HepG2 (cell line): ENCODE data around the gene VAX1.

ENCODE experiments used
- FOXC1 ChIP-seq: sonication (generic); formaldehyde crosslinking; IDR thresholded peaks from 2 replicates; pipeline ENCODE4 v1.8.0; 2022; ENCODE audit warnings: mild to moderate bottlenecking, missing genetic modification reagents, borderline replicate concordance
- FOXJ3 ChIP-seq: sonication (generic); formaldehyde crosslinking; IDR thresholded peaks from 2 replicates; pipeline ENCODE4 v1.4.0; 2020; ENCODE audit warnings: missing genetic modification reagents, mild to moderate bottlenecking, borderline replicate concordance
- ZNF567 ChIP-seq: sonication (generic); formaldehyde crosslinking; IDR thresholded peaks from 2 replicates; pipeline ENCODE4 v1.8.1; 2023; ENCODE audit warnings: mild to moderate bottlenecking, missing genetic modification reagents, borderline replicate concordance
- ZNF629 ChIP-seq: sonication (generic); formaldehyde crosslinking; conservative IDR thresholded peaks from 2 replicates; pipeline ENCODE4 v1.5.0; 2020; ENCODE audit warnings: missing genetic modification reagents
- ZNF678 ChIP-seq: sonication (generic); formaldehyde crosslinking; IDR thresholded peaks from 2 replicates; pipeline ENCODE4 v1.4.0; 2020; ENCODE audit warnings: mild to moderate bottlenecking, missing genetic modification reagents
- TF ChIP-seq, protein P1 (sequence below): sonication (generic); formaldehyde crosslinking; IDR thresholded peaks from 2 replicates; pipeline ENCODE4 v1.5.1; 2020; ENCODE audit warnings: missing genetic modification reagents, mild to moderate bottlenecking, borderline replicate concordance
- TF ChIP-seq, protein P2 (sequence below): sonication (generic); formaldehyde crosslinking; IDR thresholded peaks from 2 replicates; pipeline ENCODE4 v1.5.0; 2020; ENCODE audit warnings: mild to moderate bottlenecking, missing genetic modification reagents, moderate library complexity
- TF ChIP-seq, protein P3 (sequence below), 2 experiments: sonication (generic) in 1 of 2; formaldehyde crosslinking in 1 of 2; IDR thresholded peaks; 2 replicates each; pipeline versions ENCODE4 v1.5.1 to v1.6.1; 2011 to 2020; ENCODE audit warnings: borderline replicate concordance in 1 of 2, low read depth in 1 of 2, low read length in 1 of 2, mild to moderate bottlenecking in 1 of 2, missing genetic modification reagents in 1 of 2, moderate library complexity in 1 of 2

DNA sequence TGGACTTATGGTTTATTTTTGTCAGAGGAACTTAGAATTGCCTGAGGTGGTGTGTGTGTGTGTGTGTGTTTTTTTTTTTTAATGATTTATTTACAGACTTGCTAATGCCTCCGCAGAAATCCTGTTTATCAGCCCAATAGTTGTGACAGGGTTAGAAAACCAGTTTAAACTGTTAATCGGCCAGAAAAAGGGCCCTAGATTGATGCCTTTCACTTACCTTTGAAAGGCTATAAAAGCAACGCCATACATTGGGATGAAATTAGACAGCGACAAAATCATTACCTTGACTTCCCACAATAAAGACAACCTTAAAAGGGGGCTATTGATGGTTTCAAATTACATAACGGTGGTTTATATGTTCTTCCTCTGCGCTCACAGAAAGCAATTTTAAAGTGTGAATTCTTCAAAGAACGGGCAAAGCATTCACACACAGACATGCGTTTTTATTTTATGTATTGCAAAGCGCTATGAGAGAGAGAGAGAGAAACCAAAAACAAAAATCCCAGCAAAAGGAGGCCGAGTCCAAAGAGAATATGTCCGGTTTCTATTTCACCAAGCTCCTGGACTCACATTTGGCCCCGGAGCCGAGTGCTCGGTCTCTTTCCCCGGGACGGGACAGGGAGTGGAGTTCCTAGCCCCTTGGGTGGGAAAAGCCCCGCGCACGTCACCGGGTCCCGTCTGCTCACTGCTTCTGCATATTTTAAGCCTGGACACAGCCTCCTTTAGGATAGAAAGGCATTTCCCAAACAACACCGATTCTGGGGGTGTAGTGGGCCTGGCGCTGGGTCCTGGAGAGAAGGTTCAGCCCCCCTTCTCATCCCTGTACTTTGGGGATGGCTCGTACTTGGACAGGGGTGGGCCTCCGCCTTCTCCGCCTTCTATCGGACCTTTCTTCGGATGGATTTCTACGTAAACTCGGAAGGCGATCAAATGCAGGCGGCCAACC lies 26.8 kb upstream of the VAX1 start:
- TF ChIP-seq, protein P1, sequence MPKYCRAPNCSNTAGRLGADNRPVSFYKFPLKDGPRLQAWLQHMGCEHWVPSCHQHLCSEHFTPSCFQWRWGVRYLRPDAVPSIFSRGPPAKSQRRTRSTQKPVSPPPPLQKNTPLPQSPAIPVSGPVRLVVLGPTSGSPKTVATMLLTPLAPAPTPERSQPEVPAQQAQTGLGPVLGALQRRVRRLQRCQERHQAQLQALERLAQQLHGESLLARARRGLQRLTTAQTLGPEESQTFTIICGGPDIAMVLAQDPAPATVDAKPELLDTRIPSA (CRISPR knock-in tag): no peak
- TF ChIP-seq FOXC1 (CRISPR knock-in tag) (no peak), ZNF678 (CRISPR knock-in tag) (no peak), FOXJ3 (no peak), ZNF567 (CRISPR knock-in tag) (no peak), ZNF629 (CRISPR knock-in tag) (no peak)
- TF ChIP-seq, protein P2, sequence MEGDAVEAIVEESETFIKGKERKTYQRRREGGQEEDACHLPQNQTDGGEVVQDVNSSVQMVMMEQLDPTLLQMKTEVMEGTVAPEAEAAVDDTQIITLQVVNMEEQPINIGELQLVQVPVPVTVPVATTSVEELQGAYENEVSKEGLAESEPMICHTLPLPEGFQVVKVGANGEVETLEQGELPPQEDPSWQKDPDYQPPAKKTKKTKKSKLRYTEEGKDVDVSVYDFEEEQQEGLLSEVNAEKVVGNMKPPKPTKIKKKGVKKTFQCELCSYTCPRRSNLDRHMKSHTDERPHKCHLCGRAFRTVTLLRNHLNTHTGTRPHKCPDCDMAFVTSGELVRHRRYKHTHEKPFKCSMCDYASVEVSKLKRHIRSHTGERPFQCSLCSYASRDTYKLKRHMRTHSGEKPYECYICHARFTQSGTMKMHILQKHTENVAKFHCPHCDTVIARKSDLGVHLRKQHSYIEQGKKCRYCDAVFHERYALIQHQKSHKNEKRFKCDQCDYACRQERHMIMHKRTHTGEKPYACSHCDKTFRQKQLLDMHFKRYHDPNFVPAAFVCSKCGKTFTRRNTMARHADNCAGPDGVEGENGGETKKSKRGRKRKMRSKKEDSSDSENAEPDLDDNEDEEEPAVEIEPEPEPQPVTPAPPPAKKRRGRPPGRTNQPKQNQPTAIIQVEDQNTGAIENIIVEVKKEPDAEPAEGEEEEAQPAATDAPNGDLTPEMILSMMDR (CRISPR knock-in tag): no peak
- TF ChIP-seq, protein P3, sequence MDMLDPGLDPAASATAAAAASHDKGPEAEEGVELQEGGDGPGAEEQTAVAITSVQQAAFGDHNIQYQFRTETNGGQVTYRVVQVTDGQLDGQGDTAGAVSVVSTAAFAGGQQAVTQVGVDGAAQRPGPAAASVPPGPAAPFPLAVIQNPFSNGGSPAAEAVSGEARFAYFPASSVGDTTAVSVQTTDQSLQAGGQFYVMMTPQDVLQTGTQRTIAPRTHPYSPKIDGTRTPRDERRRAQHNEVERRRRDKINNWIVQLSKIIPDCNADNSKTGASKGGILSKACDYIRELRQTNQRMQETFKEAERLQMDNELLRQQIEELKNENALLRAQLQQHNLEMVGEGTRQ (IDR thresholded peaks at IDR 0.05; ENCODE audit: low read depth, low read length): no peak
- TF ChIP-seq, protein P3 (CRISPR knock-in tag; IDR thresholded peaks at IDR 0.05; ENCODE audit: borderline replicate concordance): no peak
